GM21423 (cell line): ENCODE data around the gene RERG.

ENCODE experiments used
- ATAC-seq: cut with Tn5 transposase; IDR thresholded peaks from one replicate; pipeline ENCODE4 v1.9.1; 2021; ENCODE audit warnings: mild to moderate bottlenecking, moderate library complexity; ENCODE audit not compliant: unreplicated experiment

Gene RERG

DNA sequence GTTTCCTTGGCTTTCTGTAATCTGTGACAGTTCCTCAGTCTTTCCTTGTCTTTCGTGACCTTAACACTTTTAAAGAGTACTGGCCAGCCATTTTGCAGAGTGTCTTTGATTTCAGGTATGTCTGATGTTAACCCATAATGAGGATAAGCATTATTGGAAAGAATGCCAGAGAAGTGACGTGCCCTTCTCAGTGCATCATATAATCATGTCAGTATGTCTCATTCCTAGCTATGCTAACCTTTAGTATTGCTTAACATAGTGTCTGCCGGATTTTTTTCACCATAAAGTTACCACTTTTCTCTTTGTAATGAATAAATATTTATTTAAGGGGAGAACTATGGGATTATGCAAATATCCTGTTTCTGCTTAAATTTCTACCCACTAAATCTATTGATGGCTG, 28.5 kb downstream of the RERG start:
- ATAC-seq: no peak

DNA sequence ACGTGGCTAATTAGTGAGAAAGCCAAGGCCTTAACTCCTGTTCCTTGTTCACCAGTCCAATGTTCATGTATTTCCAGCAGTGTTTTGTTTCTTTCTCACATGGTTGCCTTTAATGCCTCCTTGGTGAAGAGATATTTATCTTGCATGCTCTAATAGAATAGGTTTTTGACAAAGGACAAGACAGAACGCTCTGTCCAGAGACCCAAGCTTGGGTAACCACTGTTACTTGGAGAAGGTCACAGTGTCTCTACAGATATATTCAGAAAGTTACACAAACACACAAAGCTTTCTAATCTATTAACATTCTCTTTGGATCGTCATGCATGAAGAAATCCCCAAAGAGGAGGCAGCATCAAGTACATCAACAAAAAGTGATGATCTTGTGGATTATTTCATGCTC, 33.1 kb downstream of the RERG start:
- ATAC-seq: no peak

DNA sequence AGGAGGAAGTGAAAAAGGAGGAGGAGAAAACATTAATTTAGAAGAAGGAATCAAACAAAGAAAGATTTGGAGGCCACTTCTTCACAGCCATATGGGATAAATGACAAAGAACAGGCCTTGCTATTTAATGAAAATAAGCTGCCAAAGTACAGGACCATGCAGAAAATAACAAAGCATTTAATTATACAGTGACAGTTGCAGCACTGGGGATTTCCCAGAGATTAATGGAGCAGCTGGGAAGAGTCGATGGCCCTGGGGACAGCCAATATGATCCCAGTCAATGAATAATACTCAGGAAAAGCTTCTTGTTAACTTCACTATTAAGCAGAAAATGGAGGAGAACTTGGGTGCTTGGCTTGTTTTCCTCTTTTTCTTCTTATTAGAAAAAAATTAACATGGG, 34.6 kb downstream of the RERG start:
- ATAC-seq: no peak

DNA sequence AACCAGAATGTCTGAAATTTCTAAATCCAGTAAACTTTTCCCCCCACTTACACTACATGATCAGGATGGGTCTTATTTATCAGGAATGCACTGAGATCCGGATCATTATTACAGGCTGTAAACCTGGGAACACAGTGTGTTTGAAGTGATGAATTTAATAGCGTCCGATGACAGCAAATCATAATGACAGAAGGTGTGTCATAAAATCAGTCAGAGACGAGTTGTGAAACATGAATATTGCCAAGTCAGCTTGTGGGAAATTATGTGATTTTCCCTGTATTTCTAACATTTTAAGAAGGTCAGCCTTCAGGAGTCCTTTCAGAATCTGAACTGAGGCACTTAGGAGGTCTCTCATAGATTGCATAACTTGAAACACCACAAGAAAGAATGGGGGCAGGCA, 36.7 kb downstream of the RERG start:
- ATAC-seq: no peak

DNA sequence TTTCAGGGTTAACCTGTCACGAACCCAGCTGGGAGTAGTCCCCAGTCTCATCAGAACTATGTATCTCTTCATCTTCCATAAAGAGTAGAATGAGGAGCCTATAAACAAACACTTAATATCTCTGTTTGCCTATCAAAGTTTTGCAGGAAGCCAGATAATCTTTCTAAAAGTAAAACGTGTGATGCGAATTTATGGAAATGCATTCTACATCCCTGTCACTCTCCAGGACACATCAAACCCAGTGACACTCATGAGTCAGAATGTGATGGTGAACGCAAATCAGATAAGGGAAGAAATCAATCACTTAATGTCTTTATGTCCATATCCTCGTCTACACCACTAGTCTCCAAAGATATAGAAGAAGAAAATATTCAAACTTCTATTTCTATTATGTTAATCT, 37.4 kb downstream of the RERG start:
- ATAC-seq: no peak

DNA sequence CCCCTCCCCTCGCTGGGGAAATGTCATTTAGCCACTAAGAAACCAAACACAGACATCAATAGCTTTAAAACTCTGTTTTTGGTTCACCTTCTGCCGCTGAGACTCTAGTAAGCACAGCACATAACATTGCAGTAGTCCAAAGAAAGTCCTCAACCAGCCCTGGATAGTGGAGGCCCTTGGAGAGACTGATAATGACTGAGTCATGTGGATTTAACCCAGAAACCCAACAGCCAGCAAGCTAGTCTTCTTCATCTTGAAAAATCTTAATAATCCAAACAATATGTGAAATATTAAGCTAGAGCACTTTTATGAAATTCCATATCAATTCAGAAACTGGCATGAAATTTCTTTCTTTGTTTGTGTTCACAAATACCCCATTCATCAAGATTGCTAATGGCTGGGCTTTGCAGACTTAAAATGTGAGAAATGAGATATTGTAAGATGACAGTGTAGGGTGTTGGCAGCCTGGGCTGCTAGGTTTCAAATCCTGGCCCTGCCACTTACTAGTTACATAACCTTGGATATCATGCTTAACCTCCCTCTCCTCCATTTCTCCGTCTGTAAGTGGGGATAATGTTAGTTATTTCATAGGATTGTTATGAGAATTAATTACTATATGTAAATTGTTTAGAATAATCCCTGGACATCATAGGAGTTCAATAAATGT, 40.1 kb downstream of the RERG start:
- no peak for ATAC-seq

DNA sequence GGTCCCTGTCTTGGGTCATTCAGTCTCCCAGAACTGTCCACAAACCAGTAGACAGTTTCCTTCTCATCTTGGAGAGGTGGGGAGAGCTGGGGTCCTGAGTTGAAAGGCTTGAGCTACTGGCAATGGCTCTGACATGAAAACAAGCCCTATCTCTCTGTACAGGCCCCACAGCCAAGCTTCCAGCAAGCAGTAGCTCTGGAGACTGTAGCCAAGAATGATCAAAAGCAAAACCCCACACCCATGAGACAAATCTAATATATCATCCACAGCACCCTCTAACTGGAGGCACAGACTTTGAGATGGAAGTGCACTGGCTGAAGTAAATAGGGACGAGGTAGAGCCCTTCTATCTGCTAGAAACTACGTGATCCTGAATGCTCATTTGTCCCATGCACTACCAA, 40.9 kb downstream of the RERG start:
- no peak for ATAC-seq

DNA sequence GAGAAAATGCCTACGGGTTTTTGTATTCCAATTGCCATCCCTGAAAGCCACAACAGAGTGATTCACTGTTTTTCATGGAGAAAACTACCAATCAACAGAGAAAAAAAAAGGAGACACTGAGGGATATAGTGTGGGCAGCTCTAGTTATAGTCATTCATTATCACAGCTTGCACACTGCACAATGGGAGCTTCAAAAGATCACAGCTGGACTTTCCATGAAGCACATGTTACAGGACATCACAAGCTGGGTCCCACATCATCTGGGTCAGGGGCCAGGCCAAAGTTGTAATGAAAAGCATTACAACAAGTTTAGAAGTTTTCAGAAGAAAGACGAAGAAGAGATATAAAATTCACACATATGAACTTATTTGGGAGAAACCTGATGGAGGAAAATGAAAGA, 41.5 kb downstream of the RERG start:
- ATAC-seq: no peak

DNA sequence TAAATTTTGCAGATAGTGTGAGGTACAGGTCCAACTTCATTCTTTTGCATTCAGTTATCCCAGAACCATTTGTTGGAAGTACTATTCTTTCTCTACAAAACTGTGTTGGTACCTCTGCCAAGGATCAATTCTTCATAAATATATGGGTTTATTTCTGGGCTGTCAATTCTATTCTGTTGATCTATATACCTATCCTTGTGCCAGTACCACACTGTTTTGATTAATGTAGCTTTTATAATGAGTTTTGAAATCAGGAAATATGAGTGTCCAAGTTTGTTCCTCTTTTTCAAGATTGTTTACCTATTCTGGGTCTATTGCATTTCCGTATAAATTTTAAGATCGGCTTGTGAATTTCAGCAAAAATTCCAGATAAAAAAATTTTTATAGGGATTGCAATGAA, 48.1 kb downstream of the RERG start:
- ATAC-seq: no peak

DNA sequence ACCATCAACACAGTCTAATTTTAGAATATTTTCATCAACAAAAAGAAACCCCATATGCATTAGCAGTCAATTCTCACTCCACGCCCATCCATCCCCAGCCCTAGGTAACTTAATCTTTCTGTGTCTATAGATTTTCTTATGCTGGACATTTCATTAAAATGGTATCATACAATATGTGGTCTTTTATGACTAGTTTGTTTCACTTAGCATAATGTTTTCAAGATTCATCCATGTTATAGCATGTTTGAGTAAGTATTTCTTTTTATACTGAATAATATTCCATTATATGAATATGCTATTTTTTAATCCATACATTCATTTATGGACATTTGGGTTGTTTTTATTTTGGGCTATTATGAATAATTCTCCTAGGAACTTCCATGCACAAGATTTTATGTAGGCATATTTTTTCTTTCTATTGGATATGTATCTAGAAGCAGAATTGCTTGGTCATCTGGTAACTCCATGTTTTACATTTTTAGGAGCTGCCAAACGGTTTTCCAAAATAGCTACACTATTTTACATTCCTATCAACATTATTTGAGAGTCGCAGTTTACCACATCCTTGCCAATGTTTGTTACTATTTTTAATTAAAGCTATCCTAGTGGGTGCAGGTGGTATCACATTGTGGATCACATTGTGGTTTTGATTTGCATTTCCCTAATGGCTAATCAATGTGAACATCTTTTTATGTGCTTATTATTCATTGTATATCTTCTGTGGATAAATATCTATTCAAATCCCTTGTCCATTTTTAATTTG, 49.0 kb downstream of the RERG start:
- no peak for ATAC-seq

DNA sequence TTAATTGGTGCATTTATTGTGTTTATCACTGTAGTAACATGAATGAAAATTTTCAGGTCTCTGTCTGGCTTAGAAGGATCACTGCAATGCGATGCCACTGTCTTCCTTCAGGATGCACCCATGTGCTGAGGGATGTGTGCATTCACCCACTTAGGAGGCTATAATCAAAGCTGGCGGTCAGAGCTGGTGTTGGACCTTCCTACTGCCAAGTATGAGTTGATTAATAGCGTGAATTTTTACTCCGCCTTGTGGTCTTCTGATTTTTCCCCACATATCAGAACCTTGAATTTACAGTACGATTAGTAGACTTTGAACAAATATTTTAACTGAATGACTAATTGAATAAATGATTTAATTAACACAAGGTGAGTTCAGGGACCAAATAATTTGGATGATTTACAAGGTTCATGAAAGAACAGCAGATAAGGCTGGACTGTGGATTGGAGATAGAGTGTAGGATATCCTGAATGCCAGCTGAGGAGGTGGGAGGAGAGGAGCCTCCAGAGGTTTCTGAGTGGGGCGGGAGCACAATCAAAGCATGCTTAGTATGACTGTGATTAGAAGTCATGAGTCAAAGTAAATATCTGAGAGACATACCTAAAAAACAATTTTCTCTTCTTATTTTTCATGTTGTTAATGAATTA, 50.1 kb downstream of the RERG start:
- no peak for ATAC-seq

DNA sequence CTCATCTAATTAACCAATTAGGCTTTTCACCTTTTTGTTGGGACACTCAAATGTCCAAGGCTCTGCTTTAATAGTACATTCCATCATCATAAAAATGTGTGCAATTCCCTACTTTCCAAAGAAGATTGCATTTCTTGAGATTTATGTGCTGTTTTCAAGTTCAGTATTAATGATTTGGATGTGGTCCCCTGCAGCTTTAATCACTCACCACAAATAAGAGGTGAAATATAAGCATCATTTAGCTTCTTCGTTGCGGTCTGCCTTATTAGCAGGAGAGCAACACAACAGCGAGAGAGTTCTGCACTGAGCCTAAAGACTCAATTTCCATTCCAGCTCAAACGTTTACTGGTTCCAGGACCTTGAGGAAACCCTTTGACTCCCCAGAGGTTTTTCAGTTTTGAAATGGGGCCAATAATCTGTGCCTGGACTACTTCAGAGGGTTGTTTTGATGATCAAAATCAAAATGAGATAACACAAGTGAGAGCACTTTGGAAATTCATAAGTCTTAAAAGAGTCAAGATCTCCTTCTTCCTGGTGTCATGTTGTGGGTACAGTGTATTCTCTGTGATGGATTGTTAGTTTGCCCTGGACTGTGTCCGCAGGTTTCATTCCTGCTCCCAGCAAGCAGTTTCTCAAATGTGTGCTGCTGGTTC, 53.1 kb downstream of the RERG start:
- ATAC-seq: no peak

DNA sequence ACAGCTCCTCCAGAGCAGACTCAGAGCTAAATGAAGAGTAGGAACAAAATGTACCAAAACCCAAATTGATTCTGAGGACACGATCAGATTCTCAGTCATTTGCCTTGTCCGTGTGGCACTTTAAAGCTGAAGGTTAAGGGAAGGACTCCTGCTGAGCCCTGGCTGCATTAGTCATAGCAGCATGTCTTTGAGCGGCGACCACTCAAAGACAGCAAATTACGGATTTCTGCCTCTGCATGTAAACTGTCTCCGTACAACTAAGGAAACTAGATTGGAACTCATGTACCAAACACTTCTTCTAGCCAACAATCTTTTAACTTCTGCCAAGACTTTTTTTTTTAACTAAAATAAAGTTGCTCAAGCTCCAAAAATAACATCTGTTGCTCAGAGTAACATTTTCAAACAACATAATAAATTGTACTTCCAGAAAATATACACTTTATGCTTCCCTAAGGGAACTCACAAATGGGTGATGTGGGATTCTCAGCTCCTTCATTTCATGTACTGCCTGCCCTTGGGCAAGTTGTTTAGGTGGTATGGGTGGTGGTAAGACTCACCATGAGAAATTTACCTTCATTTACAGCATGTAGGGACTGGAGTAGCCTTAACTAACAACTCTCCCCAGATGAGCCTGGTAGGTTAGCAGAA, 56.1 kb downstream of the RERG start:
- ATAC-seq: no peak

DNA sequence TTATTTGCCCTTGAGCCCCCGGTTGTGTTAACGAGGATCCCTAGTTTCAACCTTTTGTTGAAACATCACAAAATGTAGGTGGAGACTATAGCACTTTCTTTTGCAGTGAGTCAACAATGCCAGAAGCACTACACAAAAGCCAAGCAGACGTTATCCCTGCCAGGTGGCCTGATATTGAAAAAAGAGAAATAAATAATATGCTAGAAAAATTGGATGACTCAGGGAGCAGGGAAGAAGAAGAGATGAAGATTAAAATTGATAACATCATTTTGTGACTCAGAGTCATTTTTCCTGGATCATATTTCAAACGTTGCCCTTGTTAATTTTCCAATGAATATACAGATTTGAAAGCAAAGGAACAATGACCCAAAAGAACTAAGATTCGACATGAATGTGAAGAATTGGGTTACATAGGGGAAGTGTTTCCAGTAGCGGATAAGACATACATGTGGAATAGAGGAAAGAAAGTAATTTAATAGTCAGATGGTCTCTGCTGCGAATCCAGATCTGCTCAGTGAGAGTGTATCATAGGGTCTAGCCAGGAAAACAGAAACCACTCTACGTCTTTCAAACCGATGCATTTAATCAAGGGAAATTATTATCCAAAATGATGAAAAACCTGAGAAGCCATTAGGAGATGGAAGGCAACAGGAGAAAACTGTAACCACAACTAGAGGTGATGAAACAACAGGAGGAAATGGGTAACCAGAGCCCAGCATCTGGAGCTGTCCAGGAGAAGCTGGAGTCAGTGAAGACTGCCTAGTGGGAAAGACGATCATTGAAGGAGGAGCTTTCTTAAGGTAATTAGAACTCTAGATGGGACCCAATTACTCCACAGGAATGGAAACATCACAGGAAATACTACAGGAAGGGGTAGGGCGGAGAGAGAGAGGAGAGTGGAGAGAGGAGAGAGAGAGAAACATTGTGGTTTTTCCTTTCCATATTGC, 57.9 kb downstream of the RERG start:
- no peak for ATAC-seq

DNA sequence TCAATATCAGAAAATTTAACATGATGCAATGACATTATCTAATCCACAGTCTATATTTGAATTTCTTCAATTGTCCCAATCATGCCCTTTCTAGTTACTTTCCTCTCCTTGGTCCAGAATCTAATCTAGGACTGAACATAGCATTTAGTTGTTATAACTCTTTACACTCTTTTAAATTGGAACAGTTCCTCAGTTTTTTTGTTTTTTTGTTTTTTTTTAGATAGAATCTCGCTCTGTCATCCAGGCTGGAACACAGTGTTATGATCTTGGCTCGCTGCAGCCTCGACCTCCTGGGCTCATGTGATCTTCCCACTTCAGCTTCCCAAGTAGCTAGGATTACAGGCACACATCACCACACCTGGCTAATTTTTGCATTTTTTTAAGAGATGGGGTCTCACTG, 63.1 kb downstream of the RERG start:
- no peak for ATAC-seq

DNA sequence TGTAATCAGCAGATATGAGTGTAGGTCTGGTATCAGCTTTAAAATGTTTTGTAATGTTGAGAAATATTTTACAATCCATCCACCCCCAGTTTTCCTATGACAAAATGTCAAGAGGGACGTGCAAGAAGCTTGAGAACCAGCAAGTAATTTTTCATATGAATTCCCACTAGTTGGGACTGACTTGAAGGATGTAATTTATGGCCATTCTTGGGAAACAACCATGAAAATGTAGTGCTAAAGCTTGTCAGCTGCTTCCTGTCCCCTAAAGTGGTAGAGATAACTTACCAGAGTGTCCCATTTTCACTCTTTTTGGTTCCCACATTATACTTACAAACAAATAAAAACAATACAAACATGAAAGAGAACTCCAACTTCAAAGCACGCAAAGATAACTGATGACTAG, 63.9 kb downstream of the RERG start:
- no peak for ATAC-seq

DNA sequence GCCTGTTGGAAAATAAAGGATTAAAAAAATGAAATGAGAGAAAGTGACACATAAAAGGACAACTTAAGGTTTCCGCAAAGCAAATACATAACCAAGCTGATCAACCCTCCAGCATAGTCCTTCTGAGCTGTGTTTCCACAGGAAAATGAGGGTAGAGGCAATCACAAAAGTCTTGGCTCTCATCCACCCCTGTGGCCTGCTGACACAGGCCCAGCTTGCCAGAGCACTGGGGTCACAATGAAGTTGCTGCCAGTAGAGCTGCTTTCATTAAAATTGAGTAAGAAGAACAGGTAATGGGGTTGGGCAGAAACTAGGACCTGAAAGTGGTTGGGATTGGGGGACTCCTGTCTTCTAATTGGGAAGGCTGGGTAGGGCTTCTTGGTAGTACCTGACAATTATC, 65.9 kb downstream of the RERG start:
- no peak for ATAC-seq

DNA sequence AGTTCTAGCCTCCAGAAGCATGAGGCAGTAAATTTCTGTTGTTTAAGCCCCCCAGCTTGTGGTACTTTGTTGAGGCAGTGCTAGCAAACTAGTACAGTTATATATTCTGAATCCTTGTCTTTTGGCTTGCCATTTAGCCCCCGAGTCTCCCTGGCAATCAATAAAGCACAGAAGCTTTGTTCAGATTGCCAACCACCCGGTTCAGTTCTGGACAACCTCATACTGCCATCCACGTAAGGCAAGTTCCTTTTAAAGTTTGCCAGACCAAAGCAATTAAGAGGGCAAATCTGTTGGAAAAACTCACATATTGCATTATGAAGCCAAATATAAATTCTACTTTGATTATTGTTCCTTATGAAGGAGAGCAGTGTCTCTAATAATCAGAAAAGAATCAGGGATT, 67.1 kb downstream of the RERG start:
- no peak for ATAC-seq

DNA sequence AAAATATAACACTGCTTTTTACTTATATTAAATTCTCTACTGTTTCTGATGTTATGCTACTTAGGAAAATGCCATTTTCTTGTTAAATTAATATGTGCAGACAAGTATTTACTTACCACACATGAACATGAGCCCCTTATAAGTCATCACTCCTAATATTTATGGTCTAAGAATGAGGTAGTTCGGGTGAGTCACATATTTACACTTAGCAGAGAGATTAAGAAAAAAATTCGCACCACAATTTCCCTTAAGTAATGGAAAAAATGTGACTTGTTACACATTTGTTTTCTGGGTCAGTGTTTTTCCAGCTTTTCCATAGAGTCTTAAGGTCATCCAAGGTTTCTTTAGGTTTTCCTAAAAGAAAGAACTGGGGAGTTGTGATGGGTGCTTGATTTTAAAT, 68.3 kb downstream of the RERG start:
- no peak for ATAC-seq

DNA sequence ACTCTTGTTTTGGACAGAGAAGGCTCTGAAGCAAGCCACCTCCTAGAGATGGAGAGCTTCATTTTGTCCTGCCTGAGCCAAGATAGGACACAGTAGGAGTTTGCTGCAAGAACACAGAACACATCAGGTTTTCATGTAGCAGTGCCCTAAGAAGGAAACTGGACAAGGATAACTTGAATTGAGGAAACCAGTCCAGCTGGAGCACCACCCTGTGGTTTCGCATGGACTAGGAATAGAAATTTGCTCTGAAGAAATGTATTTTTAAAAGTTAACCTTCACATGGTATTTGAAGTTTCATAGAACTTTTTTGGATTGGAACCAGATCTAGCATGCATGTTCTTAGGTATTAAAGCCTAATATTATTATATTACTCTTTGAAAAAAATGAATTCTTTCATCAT, 68.8 kb downstream of the RERG start:
- ATAC-seq: no peak
